Measurements from ENCODE around the gene VSIG2. TPM values are rescaled to one million over a fixed set of nuclear protein-coding genes. Genes with fewer than 3 reads are reported as not detected.

The VSIG2 gene
- total RNA-seq, 4 donors from 2014 or later: 1.5 to 2.4 TPM; not detected in 2

GRCh38 chr11:124756033-124756752, 4.1 kb upstream of the VSIG2 start:
- no peaks in the 10 kb centered on the region for H3K36me3 ChIP-seq
- TF ChIP-seq CTCF (IDR thresholded peaks at IDR 0.05) (no peak), EP300 (IDR thresholded peaks at IDR 0.05) (no peak), POLR2A (IDR thresholded peaks at IDR 0.05) (no peak)
- peaks cover 0 to 42% (median 27%) of the 10 kb centered on the region in 4 donors for H3K4me1 ChIP-seq
- no peak overlapping the region for H3K27ac ChIP-seq
- DNase-seq (ENCODE audit: low spot score in 2 of 2): no peak
- 26 to 31% methylated on average over 9 of the region's 9 CpGs for WGBS, 2 donors
- H3K27me3 ChIP-seq: peaks cover 0 to 97% of the 10 kb centered on the region in 2 donors
- H3K4me3 ChIP-seq: no peak overlapping the region
- H3K9me3 ChIP-seq: no peaks in the 10 kb centered on the region

- Histone ChIP-seq H3K4me3 (no peak overlapping the region), H3K36me3 (no peaks in the 10 kb centered on the region), H3K27me3 (peaks cover 0 to 97% of the 10 kb centered on the region in 2 donors), H3K4me1 (peaks cover 0 to 33% (median 19%) of the 10 kb centered on the region in 4 donors), H3K27ac (no peak overlapping the region), H3K9me3 (no peaks in the 10 kb centered on the region)
- no peak for DNase-seq (ENCODE audit: low spot score in 2 of 2)
- WGBS, 2 donors: 56 to 59% methylated on average over 6 of the region's 6 CpGs
- TF ChIP-seq EP300 (IDR thresholded peaks at IDR 0.05) (no peak), POLR2A (IDR thresholded peaks at IDR 0.05) (no peak), CTCF (IDR thresholded peaks at IDR 0.05) (no peak)
These were observed 2.7 kb upstream of the VSIG2 start for GRCh38 chr11:124754710-124755109.

GRCh38 chr11:124754309-124754708, 2.3 kb upstream of the VSIG2 start:
- TF ChIP-seq EP300 (IDR thresholded peaks at IDR 0.05) (no peak), CTCF (IDR thresholded peaks at IDR 0.05) (no peak), POLR2A (IDR thresholded peaks at IDR 0.05) (no peak)
- Histone ChIP-seq H3K36me3 (no peaks in the 10 kb centered on the region), H3K4me3 (no peak overlapping the region), H3K9me3 (no peaks in the 10 kb centered on the region), H3K27me3 (peaks cover 0 to 97% of the 10 kb centered on the region in 2 donors), H3K4me1 (peaks cover 0 to 29% (median 15%) of the 10 kb centered on the region in 4 donors), H3K27ac (no peak overlapping the region)
- 38 to 67% methylated on average over 4 of the region's 4 CpGs for WGBS, 2 donors
- no peak for DNase-seq (ENCODE audit: low spot score in 2 of 2)

DNA sequence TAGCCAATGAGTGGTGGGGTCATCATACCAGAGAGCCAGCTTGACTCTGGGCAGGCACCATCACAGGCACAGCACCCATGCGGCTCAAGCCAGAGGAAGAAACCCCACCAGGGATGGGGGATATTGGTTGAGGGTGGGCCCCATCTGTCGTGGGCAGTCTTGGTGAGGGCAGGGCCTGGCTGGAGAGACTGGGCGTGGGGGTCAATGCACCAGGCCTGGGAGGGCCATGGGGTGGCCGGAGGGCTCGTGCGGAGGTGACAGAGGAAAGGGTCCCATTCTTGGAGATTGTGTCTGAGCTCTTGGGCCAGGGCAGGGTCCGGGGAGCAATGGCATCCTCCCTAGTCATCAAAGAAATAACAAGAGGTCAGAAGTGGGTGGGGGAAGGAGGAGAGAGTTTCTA, 1.6 kb upstream of the VSIG2 start:
- no peaks in the 10 kb centered on the region for H3K36me3 ChIP-seq
- WGBS, 2 donors: 71 to 81% methylated on average over 7 of the region's 7 CpGs
- DNase-seq (ENCODE audit: low spot score in 2 of 2): no peak
- peaks cover 0 to 22% (median 8%) of the 10 kb centered on the region in 4 donors for H3K4me1 ChIP-seq
- TF ChIP-seq CTCF (IDR thresholded peaks at IDR 0.05) (no peak), POLR2A (IDR thresholded peaks at IDR 0.05) (no peak), EP300 (IDR thresholded peaks at IDR 0.05) (no peak)
- peaks cover 0 to 97% of the 10 kb centered on the region in 2 donors for H3K27me3 ChIP-seq
- no peak overlapping the region for H3K4me3 ChIP-seq
- H3K9me3 ChIP-seq: no peaks in the 10 kb centered on the region
- no peak overlapping the region for H3K27ac ChIP-seq

GRCh38 chr11:124753205-124753604, 1.1 kb upstream of the VSIG2 start:
- Histone ChIP-seq H3K4me1 (peaks cover 0 to 18% (median 4%) of the 10 kb centered on the region in 4 donors), H3K9me3 (no peaks in the 10 kb centered on the region), H3K4me3 (no peak overlapping the region), H3K36me3 (no peaks in the 10 kb centered on the region), H3K27me3 (peaks cover 0 to 97% of the 10 kb centered on the region in 2 donors), H3K27ac (no peak overlapping the region)
- no peak for DNase-seq (ENCODE audit: low spot score in 2 of 2)
- TF ChIP-seq CTCF (IDR thresholded peaks at IDR 0.05): no peak
- no peak for TF ChIP-seq EP300 (IDR thresholded peaks at IDR 0.05)
- no peak for TF ChIP-seq POLR2A (IDR thresholded peaks at IDR 0.05)
